Adrenal gland (tissue), 12 donors: ENCODE results near the gene TMEM191C. TPM values are rescaled to one million over a fixed set of nuclear protein-coding genes. Genes with fewer than 3 reads are reported as not detected.
A peak's percentile ranks its signal among the peaks of the same experiment; 100 is the strongest.
"Not testable (repeated sequence)": the region's sequence is repeated elsewhere in the genome, so short reads cannot be mapped to it uniquely, and the experiment has no call there.

ENCODE experiments used
- DNase-seq, 7 donors: peaks; one replicate each; pipeline ENCODE4 v3.0.0-alpha.2; 2019 to 2020
- H3K27ac ChIP-seq, 5 donors: fragments of 200-600 bp; sonication (generic) in 4 of 5; 1 replicate in 3 of 5; 2 replicates in 2 of 5; pipeline versions ENCODE4 v1.5.1 to v1.8.0; 2016 to 2020; ENCODE audit warnings: mild to moderate bottlenecking in 1 of 5
- H3K27me3 ChIP-seq: fragments of 200-600 bp; 2 replicates; pipeline ENCODE4 v1.8.0; 2021
- H3K36me3 ChIP-seq, 2 donors: fragments of 200-600 bp; replicated peaks in 1 of 2; 1 replicate in 1 of 2; 2 replicates in 1 of 2; pipeline versions ENCODE4 v1.5.1 to v1.8.0; 2018 to 2022
- H3K4me1 ChIP-seq, 2 donors: fragments of 200-600 bp; replicated peaks in 1 of 2; 1 replicate in 1 of 2; 2 replicates in 1 of 2; pipeline versions ENCODE4 v1.5.1 to v1.8.0; 2018 to 2021
- H3K4me3 ChIP-seq, 4 donors: fragments of 200-600 bp; sonication (generic) in 3 of 4; one replicate each; pipeline ENCODE4 v1.5.1; 2016 to 2018
- H3K9me3 ChIP-seq, 3 donors: fragments of 200-600 bp; sonication (generic) in 1 of 3; replicated peaks in 1 of 3; 1 replicate in 2 of 3; 2 replicates in 1 of 3; pipeline versions ENCODE4 v1.5.1 to v1.8.0; 2016 to 2021
- WGBS, 4 donors: extraction: QIAGEN DNeasy Blood & Tissue Kit in 2 of 4; methylation state at CpG; one replicate each; pipeline versions ENCODE4 v1.1.5 to v1.1.7; 2013 to 2017; 5-methylcytosine and 5-hydroxymethylcytosine counted together
- intact Hi-C, 2 donors: fragments of 100-400 bp; cut with DNase I; formaldehyde crosslinking; loops; one replicate each; pipeline versions ENCODE4 v1.14.1 to v1.15.0; 2022 to 2023
- polyA plus RNA-seq, 3 donors: library from polyadenylated mRNA; stranded (reverse); fragments of 200-250 nt in 2 of 3; fragments of 350-450 nt in 1 of 3; fragmentation: Illumina TruSeq in 1 of 3; extraction: RNeasy Lipid Tissue Mini Kit (QIAGEN cat#74804) in 1 of 3; gene quantifications; one replicate each; pipeline ENCODE4 v1.2.3, GENCODE V29; 2013 to 2014
- total RNA-seq, 9 donors: library from RNA; depleted of rRNA in 4 of 9; stranded (reverse); fragments of >200 nt in 4 of 9; fragments of 120-200 nt in 1 of 9; fragmentation: NEBNext Ultra II Directional in 1 of 9; extraction: Animal tissue kit (Norgen Biotek cat#: 25700) in 1 of 9; gene quantifications; one replicate each; pipeline versions ENCODE4 v1.1.0 to v1.2.4, GENCODE V29; 2013 to 2023
- donor health status: healthy with polysubstance abuse.
- donor health status: Bipolar disorder and iron deficiency.
- donor health status: DM: yes; HTN: yes; CAD: no.
- donor health status: DM: no; HTN: no; CAD: no.
- donor health status: DM: no; HTN: no; CAD: no.
- donor health status: DM: yes; HTN: yes; CAD: no.

Gene TMEM191C
- total and polyA plus RNA-seq, 12 donors: 0.14 to 7.7 (median 1.3) TPM; not detected in 2

DNA sequence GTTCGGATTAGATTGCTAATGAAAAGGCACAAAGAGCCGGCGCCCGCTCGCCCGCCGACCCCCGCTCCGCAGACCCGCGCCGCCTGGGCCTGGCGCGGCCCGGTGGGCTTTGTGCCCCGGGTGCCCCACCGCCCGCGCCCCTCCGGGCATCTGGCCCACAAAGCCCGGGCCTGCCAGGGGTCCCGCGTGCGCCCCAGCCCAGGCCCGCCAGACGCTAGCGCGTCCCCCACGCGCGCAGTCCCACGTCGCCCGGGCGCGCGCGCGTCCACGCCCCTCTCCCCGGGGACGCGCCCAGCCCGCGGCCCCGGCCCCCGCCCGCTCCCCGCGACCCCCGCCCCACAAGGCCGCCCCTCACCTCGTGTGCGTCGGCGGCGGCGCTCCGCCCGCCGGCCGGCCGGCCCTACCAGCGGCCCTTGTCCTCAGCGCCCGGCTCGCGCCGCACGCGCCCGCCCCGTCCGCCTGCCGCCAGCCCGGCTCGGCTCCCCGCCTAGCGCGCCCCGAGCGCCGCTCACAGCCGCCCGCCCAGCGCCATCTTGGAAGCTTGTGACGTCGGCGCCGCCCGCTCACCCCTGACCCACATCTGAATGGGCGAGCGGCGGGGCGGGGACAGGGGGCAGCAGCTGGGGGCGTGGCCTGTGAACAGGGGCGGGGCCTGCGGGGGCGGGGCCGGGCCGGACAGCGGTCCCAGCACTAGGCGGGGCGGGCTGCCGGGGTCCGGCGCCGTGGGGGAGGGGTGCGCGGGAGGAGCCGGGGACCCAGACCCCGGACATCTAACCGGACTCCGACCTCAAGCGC lies 50.0 kb downstream of the TMEM191C start:
- H3K27me3 ChIP-seq, H3K36me3 ChIP-seq, H3K4me3 ChIP-seq, H3K4me1 ChIP-seq, H3K27ac ChIP-seq, H3K9me3 ChIP-seq, intact Hi-C loops: not testable (repeated sequence)
- DNase-seq: peak in 1 of 7 donors; percentile 55
- WGBS, 4 donors: no CpG with 5 or more reads among the region's 115 CpGs

Other genes starting within 250 kb of the TMEM191C start
- under 1 TPM in 4 of 9 donors, not detected in 5; 0.06 to 0.31 (median 0.19) TPM for gene RIMBP3B, start 83.6 kb upstream of the TMEM191C start, total RNA-seq
- gene RIMBP3B, start 83.6 kb upstream of the TMEM191C start, polyA plus RNA-seq: under 1 TPM in 2 of 3 donors, not detected in 1; 0.03 to 0.13 TPM
- 1 to 10 TPM; 1.8 to 7.9 (median 2.6) TPM for gene HIC2, start 50.0 kb upstream of the TMEM191C start, total RNA-seq
- gene HIC2, start 50.0 kb upstream of the TMEM191C start, polyA plus RNA-seq: 1 to 10 TPM in 1 of 3 donors, under 1 TPM in 2; 0.57 to 2.7 (median 0.94) TPM
- 1 to 10 TPM in 1 of 9 donors, under 1 TPM in 6, not detected in 2; 0.19 to 2.5 (median 0.28) TPM for gene RIMBP3C, start 84.1 kb downstream of the TMEM191C start, total RNA-seq
- under 1 TPM in 1 of 3 donors, not detected in 2; 0.18 TPM for gene RIMBP3C, start 84.1 kb downstream of the TMEM191C start, polyA plus RNA-seq
- gene UBE2L3, start 100.3 kb downstream of the TMEM191C start, total RNA-seq: 10 to 100 TPM; 48.5 to 79.7 (median 57.9) TPM
- gene UBE2L3, start 100.3 kb downstream of the TMEM191C start, polyA plus RNA-seq: 100 to 1,000 TPM in 1 of 3 donors, 10 to 100 TPM in 2; 64.0 to 142 (median 66.1) TPM
- 10 to 100 TPM in 8 of 9 donors, 1 to 10 TPM in 1; 8.9 to 33.6 (median 17.4) TPM for gene YDJC, start 162.6 kb downstream of the TMEM191C start, total RNA-seq
- 10 to 100 TPM in 2 of 3 donors, 1 to 10 TPM in 1; 2.5 to 36.2 (median 31.2) TPM for gene YDJC, start 162.6 kb downstream of the TMEM191C start, polyA plus RNA-seq
- gene CCDC116, start 165.4 kb downstream of the TMEM191C start, total RNA-seq: under 1 TPM in 7 of 9 donors, not detected in 2; 0.19 to 0.50 (median 0.28) TPM
- gene CCDC116, start 165.4 kb downstream of the TMEM191C start, polyA plus RNA-seq: 1 to 10 TPM in 1 of 3 donors, under 1 TPM in 1, not detected in 1; 0.77 to 1.9 TPM
- gene SDF2L1, start 174.9 kb downstream of the TMEM191C start, total RNA-seq: 10 to 100 TPM; 14.0 to 83.9 (median 27.4) TPM
- 10 to 100 TPM; 15.3 to 37.5 (median 19.1) TPM for gene SDF2L1, start 174.9 kb downstream of the TMEM191C start, polyA plus RNA-seq
- gene PPIL2, start 198.6 kb downstream of the TMEM191C start, total RNA-seq: 10 to 100 TPM; 32.2 to 58.1 (median 42.0) TPM
- gene PPIL2, start 198.6 kb downstream of the TMEM191C start, polyA plus RNA-seq: 10 to 100 TPM; 33.6 to 65.6 (median 61.7) TPM